Keratinocyte (primary cell): ENCODE results near the gene BCL11B.

Experiments
- CTCF ChIP-seq, 3 experiments: IDR thresholded peaks in 1 of 3; conservative IDR thresholded peaks in 1 of 3; optimal IDR thresholded peaks in 1 of 3; 2 replicates in 2 of 3; 3 replicates in 1 of 3; pipeline versions ENCODE3 to v1.5.1; 2011; ENCODE audit warnings: low read length in 3 of 3, mild to moderate bottlenecking in 3 of 3, moderate library complexity in 2 of 3, control low read depth in 1 of 3, inconsistent platforms in 1 of 3; ENCODE audit not compliant: insufficient read depth in 2 of 3; ENCODE audit errors: extremely low read depth in 1 of 3
- EZH2 ChIP-seq: IDR thresholded peaks from one replicate; pipeline ENCODE4 v1.6.1; 2012; ENCODE audit warnings: inconsistent platforms, mild to moderate bottlenecking, low read length, moderate library complexity

GRCh38 chr14:99210333-99210732 lies 61.7 kb downstream of the BCL11B start:
- TF ChIP-seq CTCF (optimal IDR thresholded peaks at IDR 0.05 in 1 of 3, IDR thresholded peaks at IDR 0.05 in 1 of 3, conservative IDR thresholded peaks at IDR 0.05 in 1 of 3; ENCODE audit: extremely low read depth in 1 of 3, insufficient read depth in 2 of 3, low read length in 3 of 3) (no peak), EZH2 (no peak)
